ENCODE results near the gene CDH13. TPM values are rescaled to one million over a fixed set of nuclear protein-coding genes. Genes with fewer than 3 reads are reported as not detected.

CDH13 gene
- total and polyA plus RNA-seq, 10 of the 15 experiments (the other 5 are each of a cell fraction or from before 2014, with no cell fraction given): under 0.01 to 0.05 TPM; not detected in 8

GRCh38 chr16:82843606-82844271, 217.0 kb downstream of the CDH13 start:
- H3K36me3 ChIP-seq (ENCODE audit: control insufficient read depth in 2 of 2, insufficient read depth in 2 of 2, low read length in 1 of 2): no peaks in the 10 kb centered on the region

More at GRCh38 chr16:82843606-82844271, 217.0 kb downstream of the CDH13 start:
- RAD21 ChIA-PET (ENCODE audit: unreplicated experiment): no interaction called here
- Histone ChIP-seq H3K27ac (ENCODE audit: control insufficient read depth, insufficient read depth) (no peak overlapping the region), H3K79me2 (ENCODE audit: control insufficient read depth, insufficient read depth, low read length) (no peaks in the 10 kb centered on the region), H3K9ac (ENCODE audit: control insufficient read depth, insufficient read depth, low read length) (no peak overlapping the region), H3K4me3 (no peak overlapping the region), H3K27me3 (replicated peaks in 1 of 2; ENCODE audit: control insufficient read depth in 2 of 2, insufficient read depth in 2 of 2, low read length in 1 of 2) (no peaks in the 10 kb centered on the region), H2AFZ (ENCODE audit: control insufficient read depth, low read depth, low read length) (no peak overlapping the region), H3K4me2 (ENCODE audit: control insufficient read depth, insufficient read depth) (no peak overlapping the region), H4K20me1 (ENCODE audit: control insufficient read depth, insufficient read depth) (no peaks in the 10 kb centered on the region), H3K9me3 (replicated peaks; ENCODE audit: control insufficient read depth, insufficient read depth, low read length) (no peaks in the 10 kb centered on the region), H3K4me1 (ENCODE audit: control insufficient read depth, insufficient read depth, low read length) (no peaks in the 10 kb centered on the region)
- DNase-seq (ENCODE audit: low read depth, low spot score): no peak
- intact Hi-C loops (cut with micrococcal nuclease; ENCODE audit: unreplicated experiment): no loop called here
- SMC1A ChIA-PET (ENCODE audit: uncharacterized antibody, unreplicated experiment): no interaction called here
- no peak for FAIRE-seq
- CTCF ChIA-PET: no interaction called here
- in situ Hi-C loops (cut with MboI): no loop called here
- no TSS peak for BruUV-seq (replicated peaks)
- 5% methylated on average over 5 of the region's 5 CpGs for WGBS (ENCODE audit: insufficient coverage, insufficient replicate concordance, low lambda C conversion rate, missing lambda C conversion rate)
- POLR2A ChIA-PET: no interaction called here
- ATAC-seq: no peak
- TF ChIP-seq SREBF1 (IDR thresholded peaks at IDR 0.05; ENCODE audit: low read length): no peak
- no peak for TF ChIP-seq ATF7 (IDR thresholded peaks at IDR 0.05; ENCODE audit: low read depth)
- TF ChIP-seq, protein P1, sequence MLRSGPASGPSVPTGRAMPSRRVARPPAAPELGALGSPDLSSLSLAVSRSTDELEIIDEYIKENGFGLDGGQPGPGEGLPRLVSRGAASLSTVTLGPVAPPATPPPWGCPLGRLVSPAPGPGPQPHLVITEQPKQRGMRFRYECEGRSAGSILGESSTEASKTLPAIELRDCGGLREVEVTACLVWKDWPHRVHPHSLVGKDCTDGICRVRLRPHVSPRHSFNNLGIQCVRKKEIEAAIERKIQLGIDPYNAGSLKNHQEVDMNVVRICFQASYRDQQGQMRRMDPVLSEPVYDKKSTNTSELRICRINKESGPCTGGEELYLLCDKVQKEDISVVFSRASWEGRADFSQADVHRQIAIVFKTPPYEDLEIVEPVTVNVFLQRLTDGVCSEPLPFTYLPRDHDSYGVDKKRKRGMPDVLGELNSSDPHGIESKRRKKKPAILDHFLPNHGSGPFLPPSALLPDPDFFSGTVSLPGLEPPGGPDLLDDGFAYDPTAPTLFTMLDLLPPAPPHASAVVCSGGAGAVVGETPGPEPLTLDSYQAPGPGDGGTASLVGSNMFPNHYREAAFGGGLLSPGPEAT (IDR thresholded peaks at IDR 0.05; ENCODE audit: low read depth): no peak
- no peak for TF ChIP-seq HSF1 (IDR thresholded peaks at IDR 0.05; ENCODE audit: low read depth, low read length)
- TF ChIP-seq HCFC1 (IDR thresholded peaks at IDR 0.05; ENCODE audit: low read length): no peak
- no peak for TF ChIP-seq CBX5 (IDR thresholded peaks at IDR 0.05; ENCODE audit: low read depth)
- no peak for TF ChIP-seq IRF3 (IDR thresholded peaks at IDR 0.05)
- TF ChIP-seq ATF2 (IDR thresholded peaks at IDR 0.05; ENCODE audit: low read length): no peak
